NCI-H526 treated with DMSO at 0.1 percent for 48 hours (cell line): ENCODE results near the gene TLE2.
"Not testable (repeated sequence)": the region's sequence is repeated elsewhere in the genome, so short reads cannot be mapped to it uniquely, and the experiment has no call there.

Experiments used
- DNase-seq: peaks from one replicate; lab custom pipeline; 2025; lab: John Stamatoyannopoulos, UW

The TLE2 gene

GRCh38 chr19:3055741-3056416 is 26.8 kb upstream of the TLE2 start:
- DNase-seq: no peak

DNA sequence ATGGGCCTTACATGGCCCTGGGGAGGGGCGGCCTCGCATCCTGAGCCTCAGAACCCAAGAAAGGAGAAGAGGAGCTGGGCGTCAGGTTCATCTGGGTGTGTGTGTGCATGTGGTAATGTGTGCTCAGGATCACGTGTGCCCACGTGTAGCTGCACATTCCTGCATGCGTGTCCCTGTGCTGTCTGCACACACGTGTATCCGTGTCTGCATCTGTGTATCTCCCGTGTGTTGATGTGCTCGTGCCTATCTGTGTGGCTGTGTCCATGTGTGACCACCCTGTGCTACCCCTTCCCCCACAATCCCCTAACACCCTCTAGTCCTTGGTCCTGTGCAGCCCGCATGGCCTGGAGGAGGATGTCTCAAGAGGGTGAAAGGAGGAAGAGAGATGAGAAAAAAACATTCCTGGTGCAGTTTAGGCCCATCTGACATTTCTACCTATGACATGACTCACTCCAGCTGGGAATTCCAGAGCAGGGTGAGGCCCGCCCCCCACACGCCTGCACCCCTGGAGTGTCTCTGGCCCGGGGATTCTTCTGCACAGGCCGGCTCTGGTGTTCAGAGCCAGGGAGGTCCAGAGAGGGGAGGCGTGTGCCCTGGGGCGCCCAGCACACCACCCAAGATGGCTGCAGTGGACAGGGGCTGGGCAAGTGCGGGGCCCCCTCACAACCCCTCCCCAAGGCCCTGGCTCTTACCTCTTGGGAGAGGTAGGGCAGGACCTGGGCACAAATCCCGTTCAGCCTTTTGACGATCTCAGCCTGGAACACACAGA is 26.1 kb upstream of the TLE2 start:
- DNase-seq: no peak

DNA sequence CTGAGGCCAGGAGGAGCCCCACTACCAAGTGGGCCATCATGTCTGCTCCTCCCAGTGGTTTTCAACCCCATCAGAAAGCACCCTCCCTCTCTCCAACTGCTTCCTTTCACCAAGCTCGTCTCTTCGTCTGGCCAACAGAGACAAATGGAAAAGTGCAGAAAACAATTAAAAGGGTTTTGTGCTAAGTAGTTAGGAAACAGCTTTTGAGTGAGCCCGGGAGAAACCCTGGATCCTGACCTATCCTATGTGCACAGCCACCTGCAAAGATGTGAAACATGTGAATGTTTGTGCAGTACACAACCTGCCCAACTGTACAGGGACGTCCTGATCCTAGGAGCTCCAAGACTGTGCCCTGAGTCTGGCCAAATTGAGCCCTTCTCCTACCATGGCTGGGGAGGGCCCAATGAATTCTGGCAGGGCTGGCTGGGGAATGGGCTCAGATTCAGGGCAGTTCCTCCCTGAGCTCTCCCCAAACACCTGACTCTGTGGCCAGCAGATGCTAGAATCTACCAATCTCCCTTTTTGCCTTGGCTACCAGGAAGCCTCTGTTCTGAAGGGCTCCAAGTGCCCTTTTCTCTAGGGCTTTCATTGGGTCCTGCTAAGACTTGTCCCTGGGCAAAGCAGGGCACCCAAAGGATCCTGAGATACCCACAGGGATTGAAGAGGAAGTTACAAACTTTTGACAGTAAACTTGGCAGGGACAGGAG is 25.3 kb upstream of the TLE2 start:
- no peak for DNase-seq

GRCh38 chr19:3053780-3054179 is 24.7 kb upstream of the TLE2 start:
- DNase-seq: no peak

DNA sequence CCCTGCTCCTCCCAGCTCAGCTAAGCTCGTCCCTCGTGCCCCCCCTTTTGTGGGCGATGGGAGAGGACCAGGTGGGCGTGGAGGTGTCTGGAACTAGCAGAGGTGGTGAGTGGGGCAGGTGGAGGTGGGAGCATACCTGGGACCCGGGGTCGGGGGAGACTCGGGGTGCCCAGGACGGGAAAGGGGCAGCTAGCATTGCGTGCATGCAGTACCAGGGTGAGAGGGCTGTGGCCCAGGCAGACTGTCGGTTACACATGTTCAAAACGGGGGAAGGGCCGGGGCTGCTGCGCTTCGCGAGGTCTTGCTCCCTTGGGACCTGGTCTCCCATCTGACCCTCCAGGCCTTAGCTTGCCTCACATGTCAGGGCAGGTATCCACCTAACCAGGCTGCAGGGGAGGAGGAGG is 24.1 kb upstream of the TLE2 start:
- no peak for DNase-seq

DNA sequence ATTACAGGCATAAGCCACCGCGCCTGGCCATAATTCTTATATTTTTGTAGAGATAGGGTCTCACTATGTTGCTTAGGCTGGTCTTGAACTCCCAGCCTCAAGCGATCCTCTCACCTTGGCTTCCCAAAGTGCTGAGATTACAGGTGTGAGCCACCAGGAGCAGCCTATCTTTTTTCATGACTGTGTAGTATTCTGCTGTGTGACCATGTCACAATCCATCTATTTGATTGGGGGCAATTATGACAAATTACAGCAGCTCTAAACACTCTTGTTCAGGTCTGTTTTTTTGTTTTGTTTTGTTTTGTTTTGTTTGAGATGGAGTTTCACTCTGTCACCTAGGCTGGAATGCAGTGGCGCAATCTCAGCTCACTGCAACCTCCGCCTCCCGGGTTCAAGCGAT is 20.9 kb upstream of the TLE2 start:
- not testable (repeated sequence) for DNase-seq

DNA sequence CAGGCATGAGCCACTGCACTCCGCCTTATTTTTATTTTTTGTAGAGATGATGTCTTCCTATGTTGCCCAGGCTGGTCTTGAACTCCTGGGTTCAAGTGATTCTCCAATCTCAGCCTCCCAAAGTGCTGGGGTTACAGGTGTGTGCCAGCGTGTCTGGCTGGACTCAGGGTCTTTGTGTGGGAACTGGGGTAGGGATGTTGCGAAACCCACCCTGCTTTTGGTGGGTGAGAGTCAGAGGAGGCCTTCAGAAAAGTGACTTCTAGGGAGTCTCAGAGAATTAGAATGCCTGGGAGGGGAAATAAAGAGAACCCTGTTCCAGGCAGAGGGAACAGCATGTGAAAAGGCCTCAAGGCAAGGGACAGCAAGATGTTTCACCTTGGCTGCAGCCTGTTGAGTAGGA is 20.0 kb upstream of the TLE2 start:
- DNase-seq: no peak

DNA sequence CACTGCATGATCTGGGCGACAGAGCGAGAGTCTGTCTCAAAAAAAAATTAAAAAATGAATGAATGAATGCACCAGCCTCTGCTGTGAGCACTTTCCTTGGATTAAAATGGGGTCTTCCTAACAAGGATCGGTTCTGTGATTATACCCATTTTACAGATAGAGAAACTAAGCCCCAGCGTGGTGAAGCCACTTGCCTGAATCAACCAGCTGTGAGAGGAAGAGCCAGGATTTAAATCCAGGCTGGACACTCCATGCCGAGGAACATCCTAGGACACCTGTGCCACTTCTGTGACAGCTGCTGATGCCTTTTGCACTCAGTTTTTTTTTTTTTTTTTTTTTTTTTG is 19.1 kb upstream of the TLE2 start:
- no peak for DNase-seq

GRCh38 chr19:3047496-3048189 is 18.6 kb upstream of the TLE2 start:
- peak; percentile 48 for DNase-seq

- peak; percentile 40 for DNase-seq
Measured at GRCh38 chr19:3046698-3047495, 17.8 kb upstream of the TLE2 start.

- DNase-seq: no peak
Measured at GRCh38 chr19:3045885-3046697, 17.0 kb upstream of the TLE2 start.

GRCh38 chr19:3045191-3045590 is 16.1 kb upstream of the TLE2 start:
- no peak for DNase-seq

DNA sequence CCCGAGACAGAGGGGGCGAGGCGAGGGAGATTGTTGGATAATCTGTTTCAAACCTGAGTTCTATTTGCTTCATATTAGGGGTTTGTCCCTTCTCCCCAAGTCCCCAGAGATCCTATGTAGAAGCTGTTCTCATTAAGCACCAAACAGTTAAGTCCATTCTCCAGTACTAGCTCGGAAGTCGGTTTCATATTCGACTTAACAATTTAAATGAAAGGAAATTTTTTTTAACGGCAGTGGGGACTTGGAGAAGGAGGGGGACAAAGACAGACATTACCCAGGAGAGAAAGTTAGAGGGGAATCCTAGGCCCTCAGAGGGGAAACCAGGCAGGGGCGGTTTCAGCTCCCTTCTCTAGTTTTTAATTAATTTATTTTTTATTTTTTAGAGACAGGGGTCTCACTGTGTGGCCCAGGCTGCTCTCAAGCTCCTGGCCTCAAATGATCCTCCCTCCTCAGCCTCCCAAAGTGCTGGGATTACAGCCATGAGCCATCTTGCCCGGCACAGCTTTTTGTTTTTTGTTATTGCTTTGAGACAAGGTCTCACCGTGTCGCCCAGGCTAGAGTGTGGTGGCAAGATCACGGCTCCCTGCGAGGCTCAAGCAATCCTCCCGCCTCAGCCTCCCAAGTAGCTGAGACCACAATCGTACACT is 13.7 kb upstream of the TLE2 start:
- DNase-seq: no peak

- no peak for DNase-seq
Measured at GRCh38 chr19:3041761-3042620, 12.9 kb upstream of the TLE2 start.

DNA sequence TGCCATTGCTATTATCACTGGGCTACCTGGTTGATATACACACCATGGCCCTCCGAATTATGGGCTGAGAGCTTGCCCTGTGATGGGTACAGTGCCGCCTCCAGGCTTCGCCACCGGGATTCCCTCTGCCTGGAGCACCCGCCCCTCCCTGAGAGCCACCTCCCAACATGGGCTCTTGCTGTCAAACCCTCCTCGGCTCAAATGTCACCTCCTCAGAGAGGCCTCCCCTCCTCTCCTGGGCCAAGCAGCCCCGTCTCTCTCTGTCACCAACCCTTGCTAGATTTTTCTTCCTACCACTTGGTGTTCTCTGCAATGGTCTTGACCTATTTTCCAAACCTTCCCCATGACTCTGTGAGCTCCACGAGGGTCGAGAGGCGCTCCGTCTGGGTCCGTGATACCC is 12.2 kb upstream of the TLE2 start:
- no peak for DNase-seq

GRCh38 chr19:3039641-3040077 is 10.6 kb upstream of the TLE2 start:
- no peak for DNase-seq

- no peak for DNase-seq
Measured at GRCh38 chr19:3039125-3039524, 10.0 kb upstream of the TLE2 start.

- no peak for DNase-seq
Measured at GRCh38 chr19:3038214-3038613, 9.1 kb upstream of the TLE2 start.

DNA sequence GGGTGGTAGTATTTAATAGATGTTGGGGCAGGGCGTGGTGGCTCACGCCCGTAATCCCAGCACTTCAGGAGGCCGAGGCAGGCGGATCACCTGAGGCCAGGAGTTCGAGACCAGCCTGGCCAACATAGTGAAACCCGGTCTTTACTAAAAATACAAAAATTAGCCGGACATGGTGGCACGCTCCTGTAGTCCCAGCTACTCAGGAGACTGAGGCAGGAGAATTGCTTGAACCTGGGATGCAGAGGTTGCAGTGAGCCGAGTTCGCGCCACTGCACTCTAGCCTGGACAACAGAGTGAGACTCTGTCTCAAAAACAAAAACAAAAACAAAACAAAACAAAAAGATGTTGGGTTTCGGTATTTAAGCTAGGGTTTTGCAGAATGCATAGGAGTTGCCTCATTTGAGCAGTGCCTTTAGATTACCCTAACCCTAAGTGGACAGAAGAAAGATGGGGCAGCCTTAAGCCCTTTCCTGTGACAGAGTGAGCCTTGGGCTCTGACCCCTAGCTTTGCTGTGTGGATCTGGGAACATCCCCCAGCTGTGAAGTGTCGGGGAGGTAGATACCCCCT is 8.0 kb upstream of the TLE2 start:
- not testable (repeated sequence) for DNase-seq
